NCI-H345 treated with DMSO at 0.1 percent for 48 hours (cell line): ENCODE data around the gene KIDINS220.

Experiments used
- DNase-seq: peaks from one replicate; lab custom pipeline; 2025; ENCODE audit not compliant: unreplicated experiment; lab: John Stamatoyannopoulos, UW

KIDINS220 gene

GRCh38 chr2:8699839-8700238, 137.6 kb downstream of the KIDINS220 start:
- no peak for DNase-seq

- no peak for DNase-seq
Observed at GRCh38 chr2:8697190-8697589, 140.2 kb downstream of the KIDINS220 start.

- no peak for DNase-seq
Observed at GRCh38 chr2:8694737-8695136, 142.7 kb downstream of the KIDINS220 start.

GRCh38 chr2:8693157-8693821, 144.1 kb downstream of the KIDINS220 start:
- no peak for DNase-seq

GRCh38 chr2:8692783-8693156, 144.6 kb downstream of the KIDINS220 start:
- DNase-seq: no peak

GRCh38 chr2:8691859-8692437, 145.5 kb downstream of the KIDINS220 start:
- DNase-seq: no peak

- peak; percentile 72 for DNase-seq
Observed at GRCh38 chr2:8685697-8686358, 151.6 kb downstream of the KIDINS220 start.

- peak; percentile 81 for DNase-seq
Observed at GRCh38 chr2:8684878-8685696, 152.3 kb downstream of the KIDINS220 start.

GRCh38 chr2:8684540-8684877, 152.9 kb downstream of the KIDINS220 start:
- DNase-seq: peak; percentile 81

- peak; percentile 78 for DNase-seq
Observed at GRCh38 chr2:8682719-8683667, 154.4 kb downstream of the KIDINS220 start.

GRCh38 chr2:8681786-8682692, 155.4 kb downstream of the KIDINS220 start, which contains the start of gene ID2:
Gene ID2 (plus strand): TSS chr2:8682056. CDS start chr2:8682166, 110 bp downstream.
- DNase-seq: peak; percentile 99

- DNase-seq: peak; percentile 84
Observed at GRCh38 chr2:8680822-8681760, 156.3 kb downstream of the KIDINS220 start.

- peak; percentile 79 for DNase-seq
Observed at GRCh38 chr2:8679827-8680731, 157.3 kb downstream of the KIDINS220 start.

GRCh38 chr2:8679567-8679826, 157.9 kb downstream of the KIDINS220 start:
- DNase-seq: no peak
